Duodenal mucosa (tissue), 2 donors: ENCODE results near the gene SLC5A6.

ENCODE experiments used
- H3K27ac ChIP-seq: one replicate; pipeline ENCODE4 v1.7.0; 2013; ENCODE audit warnings: low read depth, low read length
- H3K27me3 ChIP-seq, 2 donors: one replicate each; pipeline ENCODE4 v1.7.0; 2013; ENCODE audit warnings: low read length in 2 of 2, control low read depth in 1 of 2; ENCODE audit not compliant: insufficient read depth in 2 of 2, control insufficient read depth in 1 of 2
- H3K36me3 ChIP-seq, 2 donors: one replicate each; pipeline ENCODE4 v1.7.0; 2013; ENCODE audit warnings: low read length in 2 of 2, control low read depth in 1 of 2; ENCODE audit not compliant: insufficient read depth in 2 of 2, control insufficient read depth in 1 of 2
- H3K4me1 ChIP-seq, 2 donors: one replicate each; pipeline ENCODE4 v1.7.0; 2013; ENCODE audit warnings: low read length in 2 of 2, control low read depth in 1 of 2; ENCODE audit not compliant: insufficient read depth in 2 of 2, control insufficient read depth in 1 of 2
- H3K4me3 ChIP-seq, 2 donors: one replicate each; pipeline ENCODE4 v1.7.0; 2013; ENCODE audit warnings: low read length in 2 of 2, low read depth in 1 of 2
- H3K9ac ChIP-seq, 2 donors: one replicate each; pipeline ENCODE4 v1.7.0; 2013; ENCODE audit warnings: low read length in 2 of 2, low read depth in 1 of 2
- H3K9me3 ChIP-seq, 2 donors: one replicate each; pipeline ENCODE4 v1.7.0; 2013; ENCODE audit warnings: low read length in 2 of 2, control low read depth in 1 of 2; ENCODE audit not compliant: control insufficient read depth in 1 of 2

The SLC5A6 gene

DNA sequence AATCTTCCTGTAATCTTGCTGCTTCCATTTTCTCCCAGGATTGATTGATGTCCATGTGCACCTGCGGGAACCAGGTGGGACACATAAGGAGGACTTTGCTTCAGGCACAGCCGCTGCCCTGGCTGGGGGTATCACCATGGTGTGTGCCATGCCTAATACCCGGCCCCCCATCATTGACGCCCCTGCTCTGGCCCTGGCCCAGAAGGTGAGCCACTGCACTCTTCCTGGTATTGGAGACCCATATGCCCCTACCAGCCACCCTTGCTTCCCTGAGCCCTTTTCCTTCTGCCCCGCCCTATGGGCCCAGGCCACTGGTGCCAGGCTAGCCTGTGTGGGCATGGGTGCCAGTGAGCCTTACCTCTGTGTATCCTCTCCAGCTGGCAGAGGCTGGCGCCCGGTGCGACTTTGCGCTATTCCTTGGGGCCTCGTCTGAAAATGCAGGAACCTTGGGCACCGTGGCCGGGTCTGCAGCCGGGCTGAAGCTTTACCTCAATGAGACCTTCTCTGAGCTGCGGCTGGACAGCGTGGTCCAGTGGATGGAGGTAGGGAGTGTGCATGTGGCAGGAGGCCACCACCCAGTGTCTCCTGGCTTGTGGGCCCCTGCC lies 25.4 kb upstream of the SLC5A6 start:
- Histone ChIP-seq H3K4me3 (no peak overlapping the region), H3K9me3 (no peaks in the 10 kb centered on the region), H3K4me1 (no peaks in the 10 kb centered on the region), H3K36me3 (peaks cover 55 to 97% of the 10 kb centered on the region in 2 donors), H3K27me3 (no peaks in the 10 kb centered on the region), H3K27ac (no peak overlapping the region), H3K9ac (no peak overlapping the region)

DNA sequence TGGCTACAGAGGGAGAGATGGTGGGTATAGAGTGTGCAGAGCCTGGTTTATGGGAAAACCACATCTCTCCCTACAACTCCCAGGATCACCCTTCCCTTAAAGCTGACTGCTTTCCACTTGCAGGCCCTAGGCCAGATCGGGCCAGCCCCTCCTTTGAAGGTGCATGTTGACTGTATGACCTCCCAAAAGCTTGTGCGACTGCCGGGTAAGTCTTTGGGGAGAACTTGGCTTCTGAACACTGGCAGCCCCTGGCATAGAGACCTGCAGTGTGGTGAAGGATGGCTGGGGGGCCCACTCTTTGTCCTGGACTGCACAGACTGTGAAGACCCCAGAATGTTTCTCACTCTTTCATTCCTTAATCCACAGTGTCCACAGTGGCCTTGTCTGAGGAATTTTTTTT lies 24.6 kb upstream of the SLC5A6 start:
- Histone ChIP-seq H3K4me1 (no peaks in the 10 kb centered on the region), H3K27ac (no peak overlapping the region), H3K36me3 (peaks cover 63 to 97% of the 10 kb centered on the region in 2 donors), H3K9me3 (no peaks in the 10 kb centered on the region), H3K27me3 (no peaks in the 10 kb centered on the region), H3K4me3 (no peak overlapping the region), H3K9ac (no peak overlapping the region)

DNA sequence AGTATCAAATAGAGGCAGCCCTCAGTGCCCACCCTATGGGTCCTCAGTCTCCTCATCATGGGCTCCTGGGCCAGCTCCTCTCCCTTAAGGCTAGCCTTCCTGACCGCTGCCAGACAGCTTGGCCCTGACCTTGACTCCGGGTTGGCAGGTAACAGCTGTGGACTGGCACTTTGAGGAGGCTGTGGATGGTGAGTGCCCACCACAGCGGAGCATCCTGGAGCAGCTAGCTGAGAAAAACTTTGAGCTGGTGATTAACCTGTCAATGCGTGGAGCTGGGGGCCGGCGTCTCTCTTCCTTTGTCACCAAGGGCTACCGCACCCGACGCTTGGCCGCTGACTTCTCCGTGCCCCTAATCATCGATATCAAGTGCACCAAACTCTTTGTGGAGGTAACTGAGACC lies 24.1 kb upstream of the SLC5A6 start:
- Histone ChIP-seq H3K27ac (no peak overlapping the region), H3K36me3 (peaks cover 65 to 97% of the 10 kb centered on the region in 2 donors), H3K4me1 (no peaks in the 10 kb centered on the region), H3K27me3 (no peaks in the 10 kb centered on the region), H3K9ac (no peak overlapping the region), H3K9me3 (no peaks in the 10 kb centered on the region), H3K4me3 (no peak overlapping the region)

DNA sequence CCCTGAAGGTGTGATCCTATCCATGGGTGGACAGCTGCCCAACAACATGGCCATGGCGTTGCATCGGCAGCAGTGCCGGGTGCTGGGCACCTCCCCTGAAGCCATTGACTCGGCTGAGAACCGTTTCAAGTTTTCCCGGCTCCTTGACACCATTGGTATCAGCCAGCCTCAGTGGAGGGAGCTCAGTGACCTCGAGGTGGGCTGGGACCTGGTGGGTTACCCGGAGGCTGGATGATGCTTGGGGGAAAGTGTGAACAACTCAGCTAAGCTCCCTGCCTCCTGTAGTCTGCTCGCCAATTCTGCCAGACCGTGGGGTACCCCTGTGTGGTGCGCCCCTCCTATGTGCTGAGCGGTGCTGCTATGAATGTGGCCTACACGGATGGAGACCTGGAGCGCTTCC lies 21.3 kb upstream of the SLC5A6 start:
- no peak overlapping the region for H3K4me3 ChIP-seq
- no peak overlapping the region for H3K27ac ChIP-seq
- no peaks in the 10 kb centered on the region for H3K27me3 ChIP-seq
- no peaks in the 10 kb centered on the region for H3K9me3 ChIP-seq
- H3K4me1 ChIP-seq: no peaks in the 10 kb centered on the region
- H3K36me3 ChIP-seq: peaks cover 46 to 87% of the 10 kb centered on the region in 2 donors
- H3K9ac ChIP-seq: no peak overlapping the region

DNA sequence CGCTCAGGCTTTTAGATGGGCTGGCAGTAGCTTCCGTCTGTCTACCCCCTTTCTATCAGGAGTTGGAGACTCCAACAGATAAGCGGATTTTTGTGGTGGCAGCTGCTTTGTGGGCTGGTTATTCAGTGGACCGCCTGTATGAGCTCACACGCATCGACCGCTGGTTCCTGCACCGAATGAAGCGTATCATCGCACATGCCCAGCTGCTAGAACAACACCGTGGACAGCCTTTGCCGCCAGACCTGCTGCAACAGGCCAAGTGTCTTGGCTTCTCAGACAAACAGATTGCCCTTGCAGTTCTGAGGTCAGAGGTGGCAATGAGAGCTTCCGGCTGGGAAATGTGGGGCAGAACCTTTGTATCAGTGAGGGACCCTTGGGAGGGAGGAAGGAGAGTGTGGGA lies 19.9 kb upstream of the SLC5A6 start:
- Histone ChIP-seq H3K36me3 (peaks cover 40 to 85% of the 10 kb centered on the region in 2 donors), H3K27ac (no peak overlapping the region), H3K9me3 (no peaks in the 10 kb centered on the region), H3K4me1 (no peaks in the 10 kb centered on the region), H3K9ac (no peak overlapping the region), H3K27me3 (no peaks in the 10 kb centered on the region), H3K4me3 (no peak overlapping the region)

DNA sequence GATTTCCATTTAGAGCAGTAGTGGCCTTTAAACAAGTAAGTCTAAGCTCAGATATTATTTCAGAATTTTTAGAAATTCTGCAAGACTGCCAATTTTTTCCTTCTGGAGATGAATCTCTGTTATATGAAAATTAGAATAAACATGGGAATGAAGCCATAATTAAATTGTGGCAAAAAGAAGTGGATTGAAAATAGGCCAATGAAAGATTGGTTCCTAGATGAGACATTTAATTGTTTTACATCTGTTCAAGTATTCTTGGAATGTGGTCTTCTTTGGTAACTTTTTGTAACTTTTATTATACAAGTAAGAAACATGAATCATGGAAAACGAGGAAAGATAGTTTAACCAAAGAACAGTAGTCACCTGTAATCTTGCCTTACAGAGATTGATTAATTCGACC lies 15.4 kb upstream of the SLC5A6 start:
- Histone ChIP-seq H3K4me1 (no peaks in the 10 kb centered on the region), H3K9ac (no peak overlapping the region), H3K4me3 (no peak overlapping the region), H3K9me3 (no peaks in the 10 kb centered on the region), H3K27ac (no peak overlapping the region), H3K27me3 (no peaks in the 10 kb centered on the region), H3K36me3 (peaks cover 44 to 82% of the 10 kb centered on the region in 2 donors)

DNA sequence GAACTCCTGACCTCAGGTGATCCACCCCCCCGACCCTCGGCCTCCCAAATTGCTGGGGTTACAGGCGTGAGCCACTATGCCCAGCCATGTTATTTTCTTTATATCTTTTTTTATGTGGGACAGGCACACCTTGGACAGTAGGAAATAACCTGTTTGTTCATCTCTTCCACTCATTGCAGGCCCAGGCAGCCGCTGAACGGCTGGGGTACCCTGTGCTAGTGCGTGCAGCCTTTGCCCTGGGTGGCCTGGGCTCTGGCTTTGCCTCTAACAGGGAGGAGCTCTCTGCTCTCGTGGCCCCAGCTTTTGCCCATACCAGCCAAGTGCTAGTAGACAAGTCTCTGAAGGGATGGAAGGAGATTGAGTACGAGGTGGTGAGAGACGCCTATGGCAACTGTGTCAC lies 13.5 kb upstream of the SLC5A6 start:
- peaks cover 38 to 83% of the 10 kb centered on the region in 2 donors for H3K36me3 ChIP-seq
- H3K4me1 ChIP-seq: no peaks in the 10 kb centered on the region
- H3K9me3 ChIP-seq: no peaks in the 10 kb centered on the region
- no peak overlapping the region for H3K4me3 ChIP-seq
- no peak overlapping the region for H3K27ac ChIP-seq
- H3K27me3 ChIP-seq: no peaks in the 10 kb centered on the region
- H3K9ac ChIP-seq: no peak overlapping the region

DNA sequence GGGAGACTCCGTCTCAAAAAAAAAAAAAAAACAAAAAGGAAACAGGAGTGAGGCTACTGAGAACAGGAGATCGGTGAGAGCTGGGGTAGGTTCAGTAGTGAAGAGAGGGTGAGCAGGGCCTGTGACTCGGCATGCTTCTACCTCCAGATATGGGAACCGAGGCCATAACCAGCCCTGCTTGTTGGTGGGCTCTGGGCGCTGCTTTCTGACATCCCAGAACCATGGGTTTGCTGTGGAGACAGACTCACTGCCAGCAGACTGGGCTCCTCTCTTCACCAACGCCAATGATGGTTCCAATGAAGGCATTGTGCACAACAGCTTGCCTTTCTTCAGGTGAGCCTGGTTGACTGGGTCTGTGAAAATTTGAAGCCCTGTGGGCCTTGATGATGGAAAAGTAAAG lies 11.3 kb upstream of the SLC5A6 start:
- H3K27ac ChIP-seq: no peak overlapping the region
- no peaks in the 10 kb centered on the region for H3K27me3 ChIP-seq
- no peaks in the 10 kb centered on the region for H3K9me3 ChIP-seq
- H3K4me1 ChIP-seq: peaks cover 8 to 9% of the 10 kb centered on the region in 2 donors
- no peak overlapping the region for H3K9ac ChIP-seq
- H3K4me3 ChIP-seq: no peak overlapping the region
- peaks cover 38 to 72% of the 10 kb centered on the region in 2 donors for H3K36me3 ChIP-seq

DNA sequence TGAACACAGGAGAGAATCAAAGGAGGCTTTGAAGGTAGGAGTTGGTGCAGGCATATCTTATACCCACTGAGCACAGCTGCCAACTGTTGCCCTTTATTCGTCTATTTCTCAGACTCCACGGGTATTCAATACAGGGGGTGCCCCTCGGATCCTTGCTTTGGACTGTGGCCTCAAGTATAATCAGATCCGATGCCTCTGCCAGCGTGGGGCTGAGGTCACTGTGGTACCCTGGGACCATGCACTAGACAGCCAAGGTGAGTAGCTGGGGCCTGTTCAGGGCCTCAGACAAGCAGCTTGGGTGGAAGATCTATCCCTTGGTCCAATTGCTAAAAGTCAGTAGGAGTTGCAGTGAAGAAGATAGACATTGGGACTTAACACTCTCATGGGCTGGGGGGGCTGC lies 10.3 kb upstream of the SLC5A6 start:
- H3K9me3 ChIP-seq: no peaks in the 10 kb centered on the region
- H3K4me1 ChIP-seq: peaks cover 17 to 19% of the 10 kb centered on the region in 2 donors
- H3K9ac ChIP-seq: no peak overlapping the region
- H3K27me3 ChIP-seq: no peaks in the 10 kb centered on the region
- H3K36me3 ChIP-seq: peaks cover 38 to 65% of the 10 kb centered on the region in 2 donors
- H3K4me3 ChIP-seq: no peak overlapping the region
- H3K27ac ChIP-seq: no peak overlapping the region

DNA sequence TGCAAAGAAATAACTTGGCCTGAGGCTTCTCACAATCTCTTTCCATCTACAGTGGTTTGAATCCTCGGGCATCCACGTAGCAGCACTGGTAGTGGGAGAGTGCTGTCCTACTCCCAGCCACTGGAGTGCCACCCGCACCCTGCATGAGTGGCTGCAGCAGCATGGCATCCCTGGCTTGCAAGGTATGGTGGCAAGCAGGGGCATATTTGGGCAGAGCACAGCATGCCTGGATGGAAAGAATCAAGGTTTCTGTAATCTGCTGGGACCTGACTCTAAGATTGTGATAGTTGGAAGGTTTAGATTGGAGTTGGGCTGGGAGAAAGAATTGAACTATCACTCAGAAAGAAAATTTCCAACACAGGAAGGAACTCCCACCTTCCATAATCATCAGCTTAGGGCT lies 9.1 kb upstream of the SLC5A6 start:
- no peak overlapping the region for H3K27ac ChIP-seq
- no peak overlapping the region for H3K9ac ChIP-seq
- no peaks in the 10 kb centered on the region for H3K27me3 ChIP-seq
- H3K36me3 ChIP-seq: peaks cover 31 to 52% of the 10 kb centered on the region in 2 donors
- H3K9me3 ChIP-seq: no peaks in the 10 kb centered on the region
- no peak overlapping the region for H3K4me3 ChIP-seq
- peaks cover 17 to 25% of the 10 kb centered on the region in 2 donors for H3K4me1 ChIP-seq

DNA sequence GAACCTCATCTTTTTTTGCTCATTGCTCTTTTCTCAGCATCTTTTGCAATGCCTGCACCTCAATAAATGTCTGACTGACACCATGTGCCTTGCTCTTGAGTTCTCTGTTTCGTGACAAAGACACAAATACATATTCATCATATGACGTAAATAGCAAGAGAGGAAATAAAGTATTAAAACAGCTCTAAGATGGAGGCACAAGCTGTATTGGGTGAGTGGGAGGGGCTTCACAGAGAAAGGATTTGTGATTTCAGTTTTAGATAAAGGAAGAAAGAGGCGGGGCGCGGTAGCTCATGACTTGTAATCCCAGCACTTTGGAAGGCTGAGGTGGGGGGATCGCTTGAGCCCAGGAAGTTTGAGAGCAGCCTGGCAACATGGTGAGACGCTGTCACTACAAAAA lies 8.0 kb upstream of the SLC5A6 start:
- Histone ChIP-seq H3K27ac (no peak overlapping the region), H3K27me3 (no peaks in the 10 kb centered on the region), H3K9me3 (no peaks in the 10 kb centered on the region), H3K4me1 (peaks cover 17 to 25% of the 10 kb centered on the region in 2 donors), H3K4me3 (no peak overlapping the region), H3K9ac (no peak overlapping the region), H3K36me3 (peaks cover 23 to 49% of the 10 kb centered on the region in 2 donors)
